GM18505 (cell line): ENCODE data around the gene TPBG.

Experiments used
- ATAC-seq: cut with Tn5 transposase; IDR thresholded peaks from one replicate; pipeline ENCODE4 v1.9.1; 2021; ENCODE audit not compliant: unreplicated experiment
- POLR2A ChIP-seq: IDR thresholded peaks from 4 replicates; pipeline ENCODE4 v1.6.1; 2011; ENCODE audit warnings: borderline replicate concordance; ENCODE audit not compliant: insufficient read depth, insufficient read length; ENCODE audit errors: extremely low read depth

TPBG gene

DNA sequence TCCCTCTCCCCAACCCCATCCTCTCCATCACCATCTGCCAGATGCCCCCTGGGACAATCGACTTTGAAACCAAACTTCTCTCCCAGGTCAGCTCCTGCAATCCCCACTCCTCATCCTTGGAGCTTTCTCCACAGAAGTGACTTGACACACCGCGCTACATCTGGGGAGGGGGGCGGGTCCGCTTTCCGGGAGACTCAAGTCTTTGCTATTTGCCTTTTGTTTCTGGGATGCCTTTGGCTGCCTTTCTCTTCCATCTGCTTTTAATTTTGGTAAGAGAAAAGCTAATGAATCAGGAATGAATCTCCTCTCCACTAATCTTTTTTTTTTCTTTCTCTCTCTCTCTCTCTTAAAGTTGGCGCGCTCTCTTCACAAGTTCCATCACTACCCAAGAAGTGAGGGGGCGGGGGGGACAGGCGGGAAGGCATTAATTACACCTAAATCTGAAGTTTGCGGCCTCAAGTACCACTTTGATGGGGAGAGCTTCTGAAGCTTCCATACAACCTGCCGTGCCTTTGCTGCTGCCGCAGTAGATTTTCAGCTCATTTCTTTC lies 664 bp upstream of the TPBG start:
- no peak for TF ChIP-seq POLR2A
- no peak for ATAC-seq

GRCh38 chr6:82364087-82365015 lies 734 bp downstream of the TPBG start:
- peak; percentile 44 for ATAC-seq
- no peak for TF ChIP-seq POLR2A

- ATAC-seq, result peak; percentile 36
These were observed 1.6 kb downstream of the TPBG start for GRCh38 chr6:82365016-82365795.

GRCh38 chr6:82367704-82368103 lies 4.1 kb downstream of the TPBG start:
- no peak for ATAC-seq
- no peak for TF ChIP-seq POLR2A

More at GRCh38 chr6:82365016-82365795, 1.6 kb downstream of the TPBG start:
- no peak for TF ChIP-seq POLR2A

- no peak for ATAC-seq
- no peak for TF ChIP-seq POLR2A
These were observed 7.2 kb downstream of the TPBG start for GRCh38 chr6:82370788-82371187.

DNA sequence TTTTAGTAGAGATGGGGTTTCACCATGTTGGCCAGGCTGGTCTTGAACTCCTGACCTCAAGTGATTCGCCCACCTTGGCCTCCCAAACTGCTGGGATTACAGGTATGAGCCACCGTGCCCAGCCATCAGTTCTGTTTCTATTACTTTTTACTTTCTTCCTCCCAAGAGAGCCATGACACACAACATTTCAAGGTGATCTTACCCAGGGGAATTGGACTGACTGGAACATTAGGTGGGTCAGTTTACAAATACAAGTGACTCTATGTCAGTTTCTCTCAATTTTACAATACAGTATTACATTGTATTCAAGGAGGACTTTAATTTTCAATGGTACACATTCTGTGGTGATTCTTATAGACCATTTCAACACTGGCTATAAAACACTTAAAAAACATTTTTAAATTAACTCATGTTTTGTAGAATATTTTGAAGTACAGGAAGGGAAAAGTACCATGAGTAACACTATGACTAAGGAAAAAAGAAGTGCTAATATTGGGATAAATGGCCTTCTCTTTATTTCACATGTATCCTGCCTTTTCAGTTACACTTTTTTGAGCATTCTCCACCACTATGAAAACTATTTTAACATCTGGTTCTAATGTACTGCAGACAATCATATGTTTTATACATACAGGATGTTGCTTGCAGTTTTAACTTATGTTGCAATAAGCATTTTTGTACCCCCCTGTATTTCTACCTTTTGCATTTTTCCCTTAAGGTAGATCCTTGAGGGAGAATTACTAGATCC lies 8.4 kb downstream of the TPBG start:
- ATAC-seq, result no peak
- TF ChIP-seq POLR2A, result no peak

DNA sequence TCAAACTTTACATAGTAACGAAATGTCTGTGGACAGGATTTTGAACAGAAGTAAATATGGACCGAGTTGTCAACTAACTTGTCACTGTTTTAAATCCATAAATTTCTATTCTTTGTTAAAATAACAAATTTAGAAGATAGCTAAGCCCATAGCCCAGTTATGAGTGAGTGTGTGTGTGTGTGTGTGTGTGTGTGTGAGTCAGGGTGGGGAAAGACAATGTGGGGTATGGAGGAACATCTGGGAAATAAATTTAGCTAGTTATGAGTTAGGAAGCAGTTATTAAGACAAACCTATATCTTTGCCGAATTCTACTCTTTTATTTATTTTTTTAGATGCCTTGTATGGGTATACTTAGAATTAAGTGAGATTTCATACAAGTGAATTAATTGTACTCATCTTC lies 9.0 kb downstream of the TPBG start:
- no peak for ATAC-seq
- no peak for TF ChIP-seq POLR2A

- no peak for ATAC-seq
- TF ChIP-seq POLR2A, result no peak
These were observed 10.9 kb downstream of the TPBG start for GRCh38 chr6:82374516-82374915.

DNA sequence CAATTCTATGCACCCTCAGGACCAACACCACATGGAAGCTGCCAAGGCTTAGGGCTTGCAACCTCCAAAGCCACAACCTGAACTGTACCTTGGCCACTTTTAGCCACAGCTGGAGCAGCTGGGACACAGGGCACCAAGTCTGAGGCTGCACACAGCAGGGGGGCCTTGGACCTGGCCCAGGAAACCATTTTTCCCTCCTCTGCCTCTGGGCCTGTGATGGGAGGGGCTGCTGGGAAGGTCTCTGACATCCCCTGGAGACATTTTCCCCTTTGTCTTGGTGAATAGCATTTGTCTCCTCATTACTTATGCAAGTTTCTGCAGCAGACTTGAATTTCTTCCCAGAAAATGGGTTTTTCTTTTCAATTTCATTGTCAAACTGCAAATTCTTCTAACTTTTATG lies 13.0 kb downstream of the TPBG start:
- TF ChIP-seq POLR2A, result no peak
- ATAC-seq, result no peak

GRCh38 chr6:82380566-82381185 lies 17.1 kb downstream of the TPBG start:
- ATAC-seq, result no peak
- no peak for TF ChIP-seq POLR2A

- TF ChIP-seq POLR2A, result no peak
- peak; percentile 62 for ATAC-seq
These were observed 17.7 kb downstream of the TPBG start for GRCh38 chr6:82381278-82381677.

DNA sequence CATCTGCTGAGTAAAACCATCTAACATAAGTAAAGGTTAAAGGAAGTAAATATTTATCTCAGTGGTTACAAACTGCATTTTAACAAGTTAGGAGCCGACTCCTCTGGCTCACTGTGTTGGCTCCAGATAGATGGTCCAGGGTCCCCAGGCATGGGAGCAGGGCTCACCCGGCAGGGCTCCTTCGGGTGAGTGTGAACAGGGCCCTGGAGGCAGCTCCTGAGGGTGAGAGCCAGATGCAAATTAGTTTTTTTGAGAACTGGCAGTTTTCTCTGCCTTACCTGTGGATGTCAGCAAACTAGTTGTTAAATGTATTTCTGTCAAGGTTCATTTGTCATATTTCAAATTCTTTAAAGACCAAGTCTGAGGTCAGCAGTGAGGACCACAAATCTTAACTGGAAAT lies 21.5 kb downstream of the TPBG start:
- ATAC-seq, result no peak
- no peak for TF ChIP-seq POLR2A
